Pancreas (tissue), 10 donors: ENCODE data around the gene SH3TC1. TPM values are rescaled to one million over a fixed set of nuclear protein-coding genes. Genes with fewer than 3 reads are reported as not detected.

Source experiments
- ATAC-seq, 4 donors: fragments of 200-7000 bp; cut with Tn5 transposase; one replicate each; pipeline versions ENCODE4 v1.8.0 to v1.9.1; 2020; ENCODE audit warnings: mild to moderate bottlenecking in 4 of 4, moderate library complexity in 4 of 4
- DNase-seq, 6 donors: peaks; one replicate each; pipeline ENCODE4 v3.0.0-alpha.2; 2020
- FAIRE-seq: peaks from 2 replicates; lab custom pipeline; 2012; peaks lifted over from hg19 to GRCh38; lab: Jason Lieb, UNC
- H3K27ac ChIP-seq, 4 donors: fragments of 200-600 bp; sonication (generic); 1 replicate in 3 of 4; 2 replicates in 1 of 4; pipeline versions ENCODE4 v1.5.0 to v1.8.0; 2020
- H3K27me3 ChIP-seq, 4 donors: fragments of 200-600 bp; one replicate each; pipeline ENCODE4 v1.8.0; 2021
- H3K36me3 ChIP-seq, 3 donors: fragments of 200-600 bp; sonication (generic) in 1 of 3; one replicate each; pipeline versions ENCODE4 v1.5.0 to v1.8.0; 2020 to 2021
- H3K4me1 ChIP-seq, 3 donors: fragments of 200-600 bp; one replicate each; pipeline ENCODE4 v1.8.0; 2021
- H3K4me3 ChIP-seq, 4 donors: fragments of 200-600 bp; sonication (generic) in 2 of 4; one replicate each; pipeline versions ENCODE4 v1.5.0 to v1.8.0; 2020 to 2021
- H3K9me3 ChIP-seq, 4 donors: fragments of 200-600 bp; one replicate each; pipeline ENCODE4 v1.8.0; 2021
- WGBS, 2 donors: extraction: QIAGEN DNeasy Blood & Tissue Kit; methylation state at CpG; one replicate each; pipeline ENCODE4 v1.1.7; 2013; 5-methylcytosine and 5-hydroxymethylcytosine counted together
- intact Hi-C, 3 donors: fragments of 100-400 bp; cut with DNase I; formaldehyde crosslinking; loops; one replicate each; pipeline versions ENCODE4 v1.11.1 to v1.14.2; 2022
- polyA plus RNA-seq, 2 donors: library from polyadenylated mRNA; stranded (reverse); fragments of 200-250 nt; gene quantifications; one replicate each; pipeline ENCODE4 v1.2.3, GENCODE V29; 2013
- total RNA-seq, 6 donors: library from RNA; stranded (reverse); fragmentation: NEBNext Ultra II Directional in 4 of 6; extraction: Animal tissue kit (Norgen Biotek cat#: 25700) in 4 of 6; gene quantifications; one replicate each; pipeline versions ENCODE4 v1.2.1 to v1.2.4, GENCODE V29; 2021 to 2023
- TF ChIP-seq, protein P1 (sequence below), 4 donors: fragments of 200-600 bp; sonication (generic) in 3 of 4; IDR thresholded peaks; one replicate each; pipeline versions ENCODE4 v1.5.0 to v1.8.0; 2021; ENCODE audit warnings: antibody characterized with exemption in 4 of 4
- donor health status: healthy with polysubstance abuse.
- donor health status: DM: no; HTN: no; CAD: no; lungs with moderate emphysema.
- donor health status: DM: no; HTN: no; CAD: no.
- donor health status: control.
- donor health status: control.
- donor health status: Bipolar disorder and iron deficiency.
- donor health status: DM: yes; HTN: yes; CAD: no.
- donor health status: DM: no; HTN: no; CAD: no.
- donor health status: DM: no; HTN: no; CAD: no.
- donor health status: DM: yes; HTN: yes; CAD: no.

Gene SH3TC1
- total and polyA plus RNA-seq, 8 donors: 12.5 to 28.0 (median 19.6) TPM

DNA sequence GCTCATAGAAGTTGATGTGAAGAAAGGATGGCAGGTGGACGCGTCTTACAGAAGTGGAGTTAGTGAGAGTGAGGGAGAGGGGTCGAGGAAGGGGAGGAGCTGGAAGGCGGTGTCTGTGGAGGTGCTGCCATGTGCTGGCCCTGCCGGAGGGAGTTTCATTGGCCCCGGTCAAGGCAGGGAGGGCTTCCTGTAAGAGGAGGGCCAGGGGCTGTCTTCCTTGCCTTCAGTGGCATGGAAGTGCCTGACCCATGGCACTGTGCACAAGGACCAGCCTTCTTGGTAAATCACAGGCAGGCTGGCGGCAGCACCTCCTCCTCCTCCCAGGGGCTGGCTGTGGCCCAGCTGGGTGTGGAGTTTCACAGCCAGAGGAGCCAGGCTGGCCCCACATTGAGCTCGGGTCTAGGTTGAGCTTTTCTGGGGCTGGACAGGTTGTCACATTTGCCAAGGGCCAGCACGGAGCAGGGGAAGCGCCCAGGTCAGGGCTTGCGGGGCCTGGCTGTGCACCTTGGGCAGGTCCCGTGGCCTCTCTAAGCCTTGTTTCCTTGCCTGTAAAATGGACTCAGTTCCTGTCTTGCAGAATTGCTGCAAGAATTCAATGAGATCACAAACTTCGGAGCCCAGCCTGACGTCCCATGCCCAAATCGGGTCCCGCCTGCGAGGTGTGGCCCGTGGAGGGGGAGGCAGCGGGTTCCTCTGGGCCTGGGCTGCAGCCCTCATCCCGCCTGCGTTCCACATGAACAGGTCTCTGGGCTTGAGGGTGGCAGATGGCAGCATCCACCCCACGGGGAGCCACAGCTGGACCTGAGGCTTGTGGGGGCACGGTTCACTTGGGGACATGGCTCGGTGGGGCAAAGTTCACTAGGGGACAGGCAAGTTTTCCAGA, 77.5 kb downstream of the SH3TC1 start:
- ATAC-seq: peak in 2 of 4 donors; percentile 20 to 45
- H3K27ac ChIP-seq: no peak overlapping the region
- no peaks in the 10 kb centered on the region for H3K36me3 ChIP-seq
- FAIRE-seq: no peak
- H3K4me3 ChIP-seq: no peak overlapping the region
- H3K4me1 ChIP-seq: no peaks in the 10 kb centered on the region
- 55 to 69% methylated on average over 24 of the region's 24 CpGs for WGBS, 2 donors
- no peaks in the 10 kb centered on the region for H3K9me3 ChIP-seq
- DNase-seq: peak in 2 of 6 donors; percentile 17 to 65
- no peaks in the 10 kb centered on the region for H3K27me3 ChIP-seq
- TF ChIP-seq, protein P1, sequence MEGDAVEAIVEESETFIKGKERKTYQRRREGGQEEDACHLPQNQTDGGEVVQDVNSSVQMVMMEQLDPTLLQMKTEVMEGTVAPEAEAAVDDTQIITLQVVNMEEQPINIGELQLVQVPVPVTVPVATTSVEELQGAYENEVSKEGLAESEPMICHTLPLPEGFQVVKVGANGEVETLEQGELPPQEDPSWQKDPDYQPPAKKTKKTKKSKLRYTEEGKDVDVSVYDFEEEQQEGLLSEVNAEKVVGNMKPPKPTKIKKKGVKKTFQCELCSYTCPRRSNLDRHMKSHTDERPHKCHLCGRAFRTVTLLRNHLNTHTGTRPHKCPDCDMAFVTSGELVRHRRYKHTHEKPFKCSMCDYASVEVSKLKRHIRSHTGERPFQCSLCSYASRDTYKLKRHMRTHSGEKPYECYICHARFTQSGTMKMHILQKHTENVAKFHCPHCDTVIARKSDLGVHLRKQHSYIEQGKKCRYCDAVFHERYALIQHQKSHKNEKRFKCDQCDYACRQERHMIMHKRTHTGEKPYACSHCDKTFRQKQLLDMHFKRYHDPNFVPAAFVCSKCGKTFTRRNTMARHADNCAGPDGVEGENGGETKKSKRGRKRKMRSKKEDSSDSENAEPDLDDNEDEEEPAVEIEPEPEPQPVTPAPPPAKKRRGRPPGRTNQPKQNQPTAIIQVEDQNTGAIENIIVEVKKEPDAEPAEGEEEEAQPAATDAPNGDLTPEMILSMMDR (IDR thresholded peaks at IDR 0.05): no peak
- intact Hi-C loops: no loop called here

DNA sequence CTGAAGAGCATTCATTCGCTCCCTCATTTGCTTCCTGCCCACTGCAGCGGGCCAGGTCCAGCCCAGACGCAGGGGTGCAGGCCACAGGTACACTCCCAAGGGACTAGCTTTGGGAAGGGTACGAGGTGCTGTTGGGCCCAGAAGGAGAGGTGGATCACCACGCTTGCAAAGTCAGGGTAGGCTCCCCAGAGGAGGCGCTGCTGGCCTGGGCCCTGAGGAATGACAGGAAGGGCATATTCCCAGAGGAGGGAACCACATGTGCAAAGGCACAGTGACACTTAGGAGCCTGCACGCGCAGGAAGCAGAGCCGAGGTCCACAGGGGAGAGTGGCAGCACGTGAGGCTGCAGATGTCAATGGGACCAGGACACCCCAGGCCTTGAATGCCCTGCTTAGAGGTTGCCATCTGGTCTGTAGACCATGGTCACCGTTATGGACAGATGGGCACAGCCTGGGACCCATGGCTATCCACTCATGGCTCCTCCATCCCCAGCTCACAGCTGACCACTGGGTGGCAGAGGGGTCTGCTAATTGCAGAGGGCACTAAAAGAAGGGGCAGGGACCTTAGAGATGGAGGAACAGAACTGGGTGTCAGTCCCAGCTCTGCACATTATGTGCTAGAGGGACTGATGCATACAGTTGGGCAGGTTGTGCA, 78.4 kb downstream of the SH3TC1 start:
- Histone ChIP-seq H3K27me3 (no peaks in the 10 kb centered on the region), H3K36me3 (no peaks in the 10 kb centered on the region), H3K27ac (no peak overlapping the region), H3K4me1 (no peaks in the 10 kb centered on the region), H3K4me3 (no peak overlapping the region), H3K9me3 (no peaks in the 10 kb centered on the region)
- FAIRE-seq (no peak), DNase-seq (peak in 2 of 6 donors; percentile 2 to 38), ATAC-seq (no peak)
- WGBS, 2 donors: 82 to 89% methylated on average over 11 of the region's 11 CpGs
- intact Hi-C loops: no loop called here
- TF ChIP-seq, protein P1 (IDR thresholded peaks at IDR 0.05): no peak

DNA sequence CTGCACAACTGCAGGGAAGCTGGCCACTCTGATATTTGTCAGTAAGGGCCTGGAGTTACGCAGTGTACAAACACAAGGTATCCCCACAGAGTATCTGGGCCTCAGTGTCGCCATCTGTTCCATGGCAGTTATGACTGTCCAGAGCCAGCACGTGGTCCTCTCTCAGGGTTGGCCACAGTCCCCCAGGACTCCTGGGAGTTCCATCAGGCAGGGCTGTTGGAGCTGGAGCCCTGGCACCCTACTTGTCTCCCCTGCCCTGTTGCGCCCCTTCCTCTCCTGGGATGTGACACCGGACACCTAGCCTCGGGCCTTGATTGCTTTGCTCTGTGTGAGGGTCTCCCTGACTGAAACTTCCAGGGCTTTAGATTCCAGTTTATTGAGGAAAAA, 78.9 kb downstream of the SH3TC1 start:
- intact Hi-C loops: no loop called here
- FAIRE-seq (no peak), ATAC-seq (peak in 1 of 4 donors; percentile 18), DNase-seq (peak in 2 of 6 donors; percentile 11 to 42)
- Histone ChIP-seq H3K27ac (no peak overlapping the region), H3K27me3 (no peaks in the 10 kb centered on the region), H3K4me1 (no peaks in the 10 kb centered on the region), H3K4me3 (no peak overlapping the region), H3K36me3 (no peaks in the 10 kb centered on the region), H3K9me3 (no peaks in the 10 kb centered on the region)
- TF ChIP-seq, protein P1 (IDR thresholded peaks at IDR 0.05): no peak
- WGBS, 2 donors: 67 to 82% methylated on average over 6 of the region's 6 CpGs

DNA sequence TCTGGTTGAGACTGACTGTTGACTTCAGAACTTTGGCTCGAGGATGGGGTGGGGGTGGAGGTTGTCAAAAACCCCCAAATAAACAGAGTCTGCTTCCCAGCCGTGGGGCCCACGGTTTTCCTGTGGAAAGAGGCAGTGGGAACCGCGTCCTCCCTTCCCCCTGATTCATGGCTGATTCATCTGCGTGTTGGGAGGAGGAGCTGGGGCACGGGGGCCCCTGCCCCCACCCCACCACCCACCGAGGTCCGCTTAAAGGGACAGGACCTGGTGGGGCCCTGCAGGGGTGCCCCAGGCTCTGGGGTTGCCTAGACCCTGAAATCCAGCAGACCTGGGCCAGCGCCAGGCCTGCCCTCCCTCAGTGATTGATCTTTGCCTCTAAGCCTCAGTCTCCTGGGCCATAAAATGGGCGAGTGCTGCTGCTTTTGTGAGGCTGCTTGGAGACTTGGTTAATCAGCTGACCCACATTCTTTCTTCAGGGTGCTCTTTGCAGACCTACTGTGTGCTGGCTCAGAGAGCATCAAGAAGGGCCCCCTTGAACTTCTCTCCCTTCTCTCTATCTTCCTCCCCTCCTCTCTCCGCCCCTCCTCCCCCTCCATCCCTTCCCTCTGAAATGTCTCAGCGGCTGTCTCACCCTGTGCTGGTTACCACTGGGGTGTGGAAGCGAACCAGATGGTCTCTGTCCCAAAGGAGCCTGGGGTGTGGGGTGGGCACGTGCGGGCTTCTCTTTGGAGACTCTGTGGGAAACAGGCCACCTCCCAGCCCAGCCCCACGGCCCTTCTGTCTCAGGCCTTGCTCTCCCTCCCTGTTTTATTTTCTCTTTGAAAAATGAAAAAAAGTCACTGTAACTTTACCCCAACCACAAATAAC, 79.6 kb downstream of the SH3TC1 start:
- H3K9me3 ChIP-seq: no peaks in the 10 kb centered on the region
- no peaks in the 10 kb centered on the region for H3K4me1 ChIP-seq
- ATAC-seq: peak in 2 of 4 donors; percentile 15 to 54
- 42 to 51% methylated on average over 17 of the region's 17 CpGs for WGBS, 2 donors
- no peaks in the 10 kb centered on the region for H3K36me3 ChIP-seq
- TF ChIP-seq, protein P1 (IDR thresholded peaks at IDR 0.05): no peak
- no peak overlapping the region for H3K27ac ChIP-seq
- intact Hi-C loops: no loop called here
- DNase-seq: peak in 2 of 6 donors; percentile 9 to 43
- FAIRE-seq: no peak
- H3K4me3 ChIP-seq: no peak overlapping the region
- H3K27me3 ChIP-seq: no peaks in the 10 kb centered on the region
